Limb (tissue), 2 donors: ENCODE results near the gene FGF18.
"Not testable (repeated sequence)": the region's sequence is repeated elsewhere in the genome, so short reads cannot be mapped to it uniquely, and the experiment has no call there.

Experiments used
- DNase-seq, 2 donors: peaks; one replicate each; pipeline ENCODE4 v3.0.0-alpha.2; 2016; ENCODE audit errors: extremely low spot score in 2 of 2

Gene FGF18

DNA sequence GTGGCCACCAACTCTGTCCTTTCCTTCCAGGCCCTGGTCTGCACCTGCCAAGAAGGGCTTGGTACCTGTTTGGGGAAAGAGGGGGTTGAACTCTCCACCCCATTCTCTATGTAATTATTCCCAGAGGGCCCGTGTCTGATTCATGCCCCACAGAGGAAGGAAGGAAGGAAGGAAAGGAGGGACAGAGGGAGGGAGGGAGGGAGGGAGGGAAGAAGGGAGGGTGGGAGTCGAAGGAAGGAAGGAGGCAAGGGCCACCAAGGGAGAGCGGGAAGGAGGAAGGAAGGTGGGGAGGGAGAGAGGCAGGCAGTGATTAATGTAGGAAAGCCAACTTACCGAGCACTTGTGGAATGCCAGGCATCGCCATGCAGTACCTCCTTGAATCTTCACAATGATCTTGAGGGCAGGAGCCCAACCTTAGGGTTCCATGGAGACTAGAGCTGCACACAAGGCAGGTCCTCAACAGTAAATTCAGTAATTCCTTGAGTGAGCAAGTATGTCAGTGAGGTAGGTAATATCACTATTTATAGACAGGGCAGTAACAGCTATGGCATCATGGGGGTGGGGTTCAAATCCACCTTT lies 75.8 kb downstream of the FGF18 start:
- no peak for DNase-seq

DNA sequence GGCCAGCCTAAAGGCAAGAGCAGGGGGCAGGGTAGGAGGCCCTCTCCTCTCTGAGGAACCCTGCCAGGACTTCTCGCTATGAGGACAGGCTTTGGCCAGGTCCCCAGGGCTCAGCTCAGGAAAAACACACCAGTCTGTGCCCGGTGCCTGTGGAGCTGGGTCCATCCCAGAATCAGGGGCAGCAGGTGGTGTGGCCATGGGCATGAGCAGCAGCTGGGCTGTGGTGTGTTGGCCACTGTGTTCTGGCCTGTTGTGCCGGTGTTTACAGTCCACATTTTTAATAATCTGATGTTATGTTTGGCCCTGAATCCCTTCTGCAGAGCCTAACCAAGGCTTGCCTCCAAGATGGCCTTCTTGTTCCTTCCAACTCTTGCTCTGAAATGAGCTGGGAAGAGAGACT lies 77.0 kb downstream of the FGF18 start:
- no peak for DNase-seq

DNA sequence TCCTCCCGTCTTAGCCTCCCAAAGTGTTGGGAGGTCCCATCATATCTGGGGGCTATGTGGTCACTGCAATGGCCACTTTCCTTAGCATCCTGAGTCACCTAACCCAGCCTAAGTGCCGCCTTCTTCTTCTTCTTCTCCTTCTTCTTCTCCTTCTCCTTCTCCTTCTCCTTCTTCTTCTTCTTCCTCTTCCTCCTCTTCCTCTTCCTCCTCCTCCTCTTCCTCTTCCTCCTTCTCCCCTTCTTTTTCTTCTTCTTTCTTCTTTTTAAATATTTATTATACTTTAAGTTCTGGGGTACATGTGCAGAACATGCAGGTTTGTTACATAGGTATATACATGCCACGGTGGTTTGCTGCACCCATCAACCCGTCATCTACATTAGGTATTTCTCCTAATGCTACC lies 78.0 kb downstream of the FGF18 start:
- not testable (repeated sequence) for DNase-seq

DNA sequence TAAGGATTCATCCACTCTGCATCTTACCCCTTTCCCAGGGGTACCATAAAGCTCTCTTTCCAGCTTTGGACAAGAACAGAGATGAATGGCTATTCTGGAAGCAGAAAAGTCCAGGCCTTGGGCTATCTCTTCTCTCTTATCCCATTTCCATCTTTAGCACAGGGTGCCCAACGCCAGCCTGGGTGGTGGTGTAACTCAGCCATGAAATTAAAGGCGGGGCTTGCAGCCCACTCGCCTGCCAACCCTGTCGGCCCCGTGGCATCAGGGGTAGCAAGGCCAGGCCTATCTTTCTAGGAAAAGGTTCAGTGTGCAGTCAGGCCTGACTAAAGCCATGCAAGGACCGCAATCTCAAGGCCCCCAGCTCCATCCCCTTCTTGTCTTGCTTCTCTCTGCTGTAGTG lies 78.7 kb downstream of the FGF18 start:
- no peak for DNase-seq

DNA sequence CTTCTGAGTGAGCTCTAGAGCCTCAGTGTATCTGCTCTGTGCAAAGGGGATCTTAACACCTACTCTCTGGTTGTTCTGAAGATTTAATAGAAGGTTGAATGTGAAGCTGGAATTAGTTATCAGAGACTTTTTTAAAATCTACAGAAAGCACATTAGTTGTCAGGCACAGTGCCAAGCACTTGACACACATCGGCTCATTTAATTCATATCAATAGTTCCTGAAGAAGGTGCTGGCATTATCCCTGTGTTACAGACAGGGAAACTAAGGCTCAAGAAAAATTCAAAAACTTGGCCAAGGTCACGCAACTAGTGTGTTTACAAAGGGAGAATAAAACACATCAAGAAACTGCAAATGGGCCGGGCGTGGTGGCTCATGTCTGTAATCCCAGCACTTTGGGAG lies 80.2 kb downstream of the FGF18 start:
- DNase-seq: no peak

DNA sequence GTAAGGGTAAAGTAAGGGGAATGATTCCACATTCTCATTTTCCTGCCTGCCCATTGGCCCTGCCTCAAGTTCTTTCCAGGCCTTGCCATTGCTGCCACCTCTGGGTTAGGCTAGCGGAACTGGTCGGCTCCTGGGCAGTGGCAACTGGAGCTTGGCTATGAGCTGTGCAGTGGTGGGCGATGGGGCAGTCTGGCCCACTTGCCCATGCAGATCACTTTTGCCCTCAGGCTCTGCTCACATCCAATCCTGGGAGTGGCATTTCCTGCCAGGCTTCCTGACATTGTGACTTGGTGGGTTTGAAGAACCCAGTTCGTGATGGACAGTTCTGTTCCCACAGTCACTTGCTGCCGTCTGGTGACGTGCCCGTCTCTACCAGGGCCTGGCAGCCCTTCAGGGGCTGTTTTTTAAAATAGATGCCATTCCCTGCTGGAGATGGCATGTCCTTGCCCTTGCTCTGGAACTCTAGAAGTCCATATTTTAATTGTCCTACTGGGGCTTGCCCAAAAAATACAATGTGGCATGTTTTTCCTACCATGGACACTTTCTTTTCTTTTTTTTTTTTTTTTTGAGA lies 86.1 kb downstream of the FGF18 start:
- no peak for DNase-seq

DNA sequence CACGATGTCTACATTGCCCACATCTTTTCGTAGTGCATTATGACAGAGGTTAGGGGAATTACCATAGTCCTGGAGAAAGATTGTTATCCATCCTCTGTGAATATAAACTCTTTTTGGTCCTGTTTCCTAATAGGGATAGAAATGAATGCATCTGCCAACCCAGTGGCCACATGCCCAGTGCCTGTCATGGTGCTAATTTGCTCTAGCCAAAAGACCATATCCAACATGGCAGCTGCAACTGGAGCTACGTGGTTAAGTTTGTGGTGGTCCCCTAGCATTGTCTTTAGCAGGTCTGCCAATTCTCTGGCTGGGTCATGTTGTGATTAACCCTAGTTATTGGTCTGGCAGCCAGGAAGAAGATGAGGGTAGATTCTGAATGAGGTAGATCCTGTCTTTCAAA lies 87.5 kb downstream of the FGF18 start:
- DNase-seq: no peak
